ENCODE data around the gene PCGF2. TPM values are rescaled to one million over a fixed set of nuclear protein-coding genes. Genes with fewer than 3 reads are reported as not detected.

PCGF2 gene
- total and polyA plus RNA-seq, 9 of the 15 experiments (the other 6 are each of a cell fraction or from before 2014, with no cell fraction given), result 1.3 to 33.4 (median 7.0) TPM

GRCh38 chr17:38773258-38773657 lies 25.1 kb upstream of the PCGF2 start:
- ChIA-PET CTCF (ENCODE audit: low intra/inter-chr PET ratio) (no interaction called here), POLR2A (no interaction called here)
- FAIRE-seq (no peak), ATAC-seq (no peak), DNase-seq (ENCODE audit: extremely low read depth in 1 of 4, low spot score in 3 of 4) (no peak)
- Histone ChIP-seq H2AFZ (ENCODE audit: low read depth, low read length) (no peak overlapping the region), H3K79me2 (ENCODE audit: control insufficient read depth, insufficient read depth, low read length) (no peaks in the 10 kb centered on the region), H3K27ac (ENCODE audit: extremely low read depth, low read depth, low read length) (no peak overlapping the region), H3K9me3 (replicated peaks; ENCODE audit: control insufficient read depth, insufficient read depth, low read depth, low read length) (no peaks in the 10 kb centered on the region), H3K36me3 (ENCODE audit: control insufficient read depth, insufficient read depth, low read length) (peaks cover 82% of the 10 kb centered on the region), H3K4me1 (replicated peaks in 1 of 2; ENCODE audit: control insufficient read depth in 2 of 2, insufficient read depth in 2 of 2, low read length in 2 of 2) (no peaks in the 10 kb centered on the region), H3K9ac (ENCODE audit: insufficient read depth in 1 of 2, low read depth in 2 of 2, low read length in 2 of 2) (no peak overlapping the region), H4K20me1 (replicated peaks; ENCODE audit: control insufficient read depth, insufficient read depth, low read length) (no peaks in the 10 kb centered on the region), H3K27me3 (ENCODE audit: control insufficient read depth in 2 of 2, insufficient read depth in 2 of 2, low read length in 2 of 2) (no peaks in the 10 kb centered on the region), H3K4me2 (ENCODE audit: insufficient read depth, low read length) (no peak overlapping the region), H3K9me1 (ENCODE audit: control insufficient read depth, insufficient read depth, low read length) (no peaks in the 10 kb centered on the region), H3K4me3 (no peak overlapping the region)
- in situ Hi-C loops (cut with MboI), result no loop called here
- BruUV-seq (replicated peaks), result no TSS peak
- TF ChIP-seq BCOR (IDR thresholded peaks at IDR 0.05), result peak; percentile 95
- TF ChIP-seq MAFK (IDR thresholded peaks at IDR 0.05; ENCODE audit: low read length), result no peak
- TF ChIP-seq SMARCA5 (IDR thresholded peaks at IDR 0.05), result peak; percentile 18; the same call in 1 of the 2 replicates
- peak; percentile 95 for TF ChIP-seq RBM25 (IDR thresholded peaks at IDR 0.05; ENCODE audit: low read depth, low read length, severe bottlenecking)
- TF ChIP-seq ADNP (tag; IDR thresholded peaks at IDR 0.05), result peak; percentile 75
- 0 out of 4 replicates have a peak, but pooled peaks of 1 of the 2 experiments have one; percentile 23 for TF ChIP-seq RCOR1 (IDR thresholded peaks at IDR 0.05; ENCODE audit: borderline replicate concordance in 1 of 2, low read depth in 2 of 2, low read length in 2 of 2)
- TF ChIP-seq BDP1 (IDR thresholded peaks at IDR 0.05; ENCODE audit: insufficient read depth, insufficient read length), result no peak
- TF ChIP-seq SIN3B (IDR thresholded peaks at IDR 0.05; ENCODE audit: low read depth), result no peak
- peak; percentile 38 to 58; a peak in 1 of 4 replicates for TF ChIP-seq KDM1A (IDR thresholded peaks at IDR 0.05)
- intact Hi-C loops (cut with micrococcal nuclease), result no loop called here

All from K562 (cell line).